GM12865 (cell line): ENCODE measurements around the gene PGM1.
A peak's percentile ranks its signal among the peaks of the same experiment; 100 is the strongest.

Source experiments
- DNase-seq: peaks from one replicate; pipeline ENCODE4 v3.0.0; 2010; ENCODE audit warnings: low read depth
- H3K4me3 ChIP-seq: 2 replicates; pipeline ENCODE4 v1.5.1; 2011; ENCODE audit warnings: mild to moderate bottlenecking, low read depth, low read length, control low read depth
- CTCF ChIP-seq: IDR thresholded peaks from 2 replicates; pipeline ENCODE4 v1.5.1; 2011; ENCODE audit warnings: low read length, control low read depth, low read depth, inconsistent platforms; ENCODE audit not compliant: insufficient read depth; ENCODE audit errors: missing control alignments

PGM1 gene

GRCh38 chr1:63590166-63590560, 3.0 kb upstream of the PGM1 start:
- H3K4me3 ChIP-seq, result no peak overlapping the region
- no peak for TF ChIP-seq CTCF
- no peak for DNase-seq

- no peak for DNase-seq
- TF ChIP-seq CTCF, result no peak
- peak overlapping the region; percentile 90 for H3K4me3 ChIP-seq
These were observed 492 bp upstream of the PGM1 start for GRCh38 chr1:63592536-63593302.

GRCh38 chr1:63593886-63594605, 835 bp downstream of the PGM1 start:
- H3K4me3 ChIP-seq, result peak overlapping the region; percentile 90
- no peak for TF ChIP-seq CTCF
- DNase-seq, result peak; percentile 83

GRCh38 chr1:63595435-63595834, 2.2 kb downstream of the PGM1 start:
- TF ChIP-seq CTCF, result no peak
- DNase-seq, result no peak
- H3K4me3 ChIP-seq, result no peak overlapping the region

GRCh38 chr1:63599799-63600198, 6.6 kb downstream of the PGM1 start:
- no peak overlapping the region for H3K4me3 ChIP-seq
- no peak for DNase-seq
- TF ChIP-seq CTCF, result no peak

GRCh38 chr1:63600248-63600647, 7.0 kb downstream of the PGM1 start:
- no peak for DNase-seq
- TF ChIP-seq CTCF, result no peak
- H3K4me3 ChIP-seq, result no peak overlapping the region
